OCI-LY7 (cell line): ENCODE data around the gene IRX4.

Source experiments
- EZH2phosphoT487 ChIP-seq: fragments of 200-600 bp; sonication (generic); IDR thresholded peaks from 2 replicates; pipeline ENCODE4 v1.6.1; 2018; ENCODE audit warnings: low read depth, borderline replicate concordance, mild to moderate bottlenecking, mixed run types, antibody characterized with exemption, low read length, moderate library complexity, mixed read lengths
- TF ChIP-seq, protein P1 (sequence below): fragments of 200-600 bp; sonication (generic); conservative IDR thresholded peaks from 2 replicates; pipeline ENCODE4 v1.5.1; 2014; ENCODE audit warnings: mild to moderate bottlenecking, antibody characterized with exemption, low read length, moderate library complexity, mixed read lengths

DNA sequence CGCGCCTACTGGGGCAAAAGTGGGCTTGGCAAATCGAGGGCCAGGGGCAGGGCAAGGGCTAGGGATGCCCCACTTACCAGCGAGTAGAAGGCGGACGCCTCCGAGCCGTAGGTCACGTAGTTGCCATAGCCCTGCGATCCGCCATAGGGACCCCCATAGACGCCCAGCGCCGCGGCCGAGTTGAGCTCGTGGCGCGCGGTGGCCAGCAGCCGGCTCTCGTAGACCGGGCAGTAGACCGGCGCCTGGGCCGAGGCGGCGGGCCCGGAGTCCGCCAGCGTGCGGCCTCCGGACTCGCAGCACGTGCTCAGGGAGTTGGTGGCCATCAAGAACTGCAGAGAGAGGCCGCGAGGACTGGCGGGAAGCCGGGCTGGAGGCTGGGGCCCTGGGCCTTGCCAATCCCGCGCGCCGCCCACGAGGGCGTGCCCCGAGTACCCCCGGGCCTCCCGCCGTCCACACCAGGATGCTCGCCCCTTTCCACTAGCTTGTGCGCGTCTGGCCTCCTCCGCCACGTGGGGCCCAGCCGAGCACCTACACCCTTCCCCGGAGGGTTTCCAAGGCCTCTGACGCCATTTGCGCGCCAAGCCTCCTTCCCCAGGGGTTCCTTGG is 891 bp downstream of the IRX4 start:
- TF ChIP-seq, protein P1, sequence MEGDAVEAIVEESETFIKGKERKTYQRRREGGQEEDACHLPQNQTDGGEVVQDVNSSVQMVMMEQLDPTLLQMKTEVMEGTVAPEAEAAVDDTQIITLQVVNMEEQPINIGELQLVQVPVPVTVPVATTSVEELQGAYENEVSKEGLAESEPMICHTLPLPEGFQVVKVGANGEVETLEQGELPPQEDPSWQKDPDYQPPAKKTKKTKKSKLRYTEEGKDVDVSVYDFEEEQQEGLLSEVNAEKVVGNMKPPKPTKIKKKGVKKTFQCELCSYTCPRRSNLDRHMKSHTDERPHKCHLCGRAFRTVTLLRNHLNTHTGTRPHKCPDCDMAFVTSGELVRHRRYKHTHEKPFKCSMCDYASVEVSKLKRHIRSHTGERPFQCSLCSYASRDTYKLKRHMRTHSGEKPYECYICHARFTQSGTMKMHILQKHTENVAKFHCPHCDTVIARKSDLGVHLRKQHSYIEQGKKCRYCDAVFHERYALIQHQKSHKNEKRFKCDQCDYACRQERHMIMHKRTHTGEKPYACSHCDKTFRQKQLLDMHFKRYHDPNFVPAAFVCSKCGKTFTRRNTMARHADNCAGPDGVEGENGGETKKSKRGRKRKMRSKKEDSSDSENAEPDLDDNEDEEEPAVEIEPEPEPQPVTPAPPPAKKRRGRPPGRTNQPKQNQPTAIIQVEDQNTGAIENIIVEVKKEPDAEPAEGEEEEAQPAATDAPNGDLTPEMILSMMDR: no peak
- TF ChIP-seq EZH2phosphoT487: no peak
